A549 (cell line): Measurements from ENCODE around the gene HELZ2.

Source experiments
- CTCF ChIP-seq: fragments of >200 bp; sonication (Bioruptor Twin); formaldehyde crosslinking; IDR thresholded peaks from 3 replicates; pipeline ENCODE4 v1.5.1; 2016
- EP300 ChIP-seq, 2 experiments: fragments of >200 bp; sonication (Bioruptor Twin); formaldehyde crosslinking; IDR thresholded peaks; 2 replicates in 1 of 2; 3 replicates in 1 of 2; pipeline ENCODE4 v1.6.1; 2016 to 2017
- FOSL2 ChIP-seq, 2 experiments: fragments of 450-650 bp in 1 of 2; fragments of >200 bp in 1 of 2; sonication (Bioruptor Twin) in 1 of 2; formaldehyde crosslinking; IDR thresholded peaks; 2 replicates each; pipeline versions ENCODE4 v1.5.0 to v1.6.1; 2016 to 2020; ENCODE audit warnings: mild to moderate bottlenecking in 1 of 2, moderate library complexity in 1 of 2
- GATA3 ChIP-seq: IDR thresholded peaks from 2 replicates; pipeline ENCODE4 v1.6.1; 2012; ENCODE audit warnings: borderline replicate concordance
- JUN ChIP-seq, 2 experiments: fragments of >200 bp; sonication (Bioruptor Twin); formaldehyde crosslinking; IDR thresholded peaks; 2 replicates in 1 of 2; 3 replicates in 1 of 2; pipeline ENCODE4 v1.6.1; 2016 to 2017
- JUNB ChIP-seq: fragments of >200 bp; sonication (Bioruptor Twin); formaldehyde crosslinking; IDR thresholded peaks from 2 replicates; pipeline ENCODE4 v1.6.1; 2016
- MAX ChIP-seq: IDR thresholded peaks from 2 replicates; pipeline ENCODE4 v1.6.1; 2012
- NR3C1 ChIP-seq: fragments of >200 bp; sonication (Bioruptor Twin); formaldehyde crosslinking; IDR thresholded peaks from 3 replicates; pipeline ENCODE4 v1.6.1; 2017
- POLR2A ChIP-seq: IDR thresholded peaks from 2 replicates; pipeline ENCODE4 v1.6.1; 2012; ENCODE audit warnings: mild to moderate bottlenecking, low read length
- RCOR1 ChIP-seq: fragments of 150-350 bp; IDR thresholded peaks from 2 replicates; pipeline ENCODE4 v1.6.1; 2014; ENCODE audit warnings: antibody characterized with exemption, low read length, low read depth
- REST ChIP-seq: fragments of 200-600 bp; sonication (generic); IDR thresholded peaks from 2 replicates; pipeline ENCODE4 v1.6.1; 2016; ENCODE audit warnings: antibody characterized with exemption, mild to moderate bottlenecking, moderate library complexity
- SREBF2 ChIP-seq: fragments of 450-650 bp; IDR thresholded peaks from 2 replicates; pipeline ENCODE4 v1.6.1; 2014; ENCODE audit warnings: mild to moderate bottlenecking, moderate library complexity

DNA sequence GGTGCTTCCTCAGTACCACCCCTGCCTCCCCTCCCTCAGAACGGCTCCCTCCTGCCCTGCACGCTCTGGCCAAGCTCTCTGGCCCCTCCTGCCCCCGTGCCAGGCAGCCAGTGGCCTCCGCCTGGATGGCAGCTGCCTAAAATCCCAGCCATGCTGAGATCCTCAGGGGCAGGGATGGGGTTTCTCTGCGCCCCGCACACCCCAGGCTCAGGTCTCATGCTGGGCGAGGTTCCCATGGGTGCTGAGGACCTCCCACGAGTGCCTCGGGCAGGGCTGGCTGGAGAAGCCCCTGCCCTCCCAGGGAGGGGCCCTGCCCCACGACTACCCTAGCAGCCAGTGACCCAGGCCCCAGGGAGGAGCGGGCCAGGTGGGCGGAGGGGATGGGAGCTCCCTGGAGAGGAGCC lies 39.6 kb downstream of the HELZ2 start:
- no peak for TF ChIP-seq REST
- TF ChIP-seq RCOR1: no peak
- no peak for TF ChIP-seq CTCF
- no peak for TF ChIP-seq GATA3
- no peak for TF ChIP-seq JUN (IDR thresholded peaks at IDR 0.05)
- TF ChIP-seq JUNB: no peak
- TF ChIP-seq POLR2A: no peak
- TF ChIP-seq SREBF2: no peak
- TF ChIP-seq NR3C1: no peak
- TF ChIP-seq FOSL2 (IDR thresholded peaks at IDR 0.05): no peak
- TF ChIP-seq FOSL2 (CRISPR knock-in tag; IDR thresholded peaks at IDR 0.05): no peak
- TF ChIP-seq EP300 (IDR thresholded peaks at IDR 0.05): no peak
- no peak for TF ChIP-seq MAX
